LNCaP clone FGC (cell line): ENCODE measurements around the gene SAFB2.

Source experiments
- DNase-seq: peaks from one replicate; pipeline ENCODE4 v3.0.0-alpha.2; 2011; ENCODE audit warnings: low read depth
- H3K4me3 ChIP-seq: 2 replicates; pipeline ENCODE4 v1.5.1; 2011; ENCODE audit warnings: mild to moderate bottlenecking, low read depth, low read length, control low read depth
- CTCF ChIP-seq: IDR thresholded peaks from 2 replicates; pipeline ENCODE4 v1.5.1; 2012; ENCODE audit warnings: mild to moderate bottlenecking; ENCODE audit not compliant: control insufficient read depth, insufficient read depth; ENCODE audit errors: extremely low read depth

The SAFB2 gene

GRCh38 chr19:5575590-5575989 lies 47.0 kb downstream of the SAFB2 start:
- DNase-seq = no peak
- no peak for TF ChIP-seq CTCF
- H3K4me3 ChIP-seq = no peak overlapping the region

- no peak for TF ChIP-seq CTCF
- DNase-seq = no peak
- no peak overlapping the region for H3K4me3 ChIP-seq
Observed at GRCh38 chr19:5572556-5573286, 49.9 kb downstream of the SAFB2 start.

- H3K4me3 ChIP-seq = no peak overlapping the region
- DNase-seq = no peak
- no peak for TF ChIP-seq CTCF
Observed at GRCh38 chr19:5571777-5572176, 50.8 kb downstream of the SAFB2 start.

- no peak for TF ChIP-seq CTCF
- no peak overlapping the region for H3K4me3 ChIP-seq
- no peak for DNase-seq
Observed at GRCh38 chr19:5567970-5568407, 54.6 kb downstream of the SAFB2 start.

- no peak within 1 kb of the TSS for H3K4me3 ChIP-seq
- no peak for TF ChIP-seq CTCF
- no peak for DNase-seq
Observed at GRCh38 chr19:5567360-5567969, 55.1 kb downstream of the SAFB2 start, which contains the start of gene TINCR. TSS of gene TINCR (minus strand) at chr19:5567953.

- no peak for TF ChIP-seq CTCF
- no peak for DNase-seq
- no peak overlapping the region for H3K4me3 ChIP-seq
Observed at GRCh38 chr19:5564930-5565329, 57.6 kb downstream of the SAFB2 start.

GRCh38 chr19:5563935-5564612 lies 58.5 kb downstream of the SAFB2 start:
- no peak for DNase-seq
- no peak for TF ChIP-seq CTCF
- H3K4me3 ChIP-seq = no peak overlapping the region
